IMR-90 (cell line): ENCODE measurements around the gene HCRTR2. TPM values are rescaled to one million over a fixed set of nuclear protein-coding genes. Genes with fewer than 3 reads are reported as not detected.

Source experiments
- ATAC-seq: fragments of 200-7000 bp; cut with Tn5 transposase; 2 replicates; pipeline ENCODE4 v1.9.1; 2020; ENCODE audit warnings: low read depth, mild to moderate bottlenecking, moderate library complexity
- BruUV-seq: library from RNA; stranded (reverse); fragments of 400-500 nt; replicated peaks from 2 replicates; lab custom pipeline; 2021; lab: Mats Ljungman, UMichigan
- CTCF ChIA-PET: fragments of 300-600 bp; formaldehyde crosslinking; extraction: SDS; loops from one replicate; lab custom pipeline; 2021; ENCODE audit warnings: antibody characterized with exemption; lab: Yijun Ruan, JAX
- POLR2A ChIA-PET: fragments of 300-600 bp; sonication (Branson Sonifier 250); formaldehyde crosslinking; loops from one replicate; lab custom pipeline; 2022; ENCODE audit warnings: antibody characterized with exemption; ENCODE audit not compliant: unreplicated experiment; lab: Charles Lee
- DNase-seq: peaks from one replicate; pipeline ENCODE4 v3.0.0; 2013
- H2AFZ ChIP-seq: replicated peaks from 2 replicates; pipeline ENCODE3; 2013; ENCODE audit warnings: low read length, mild to moderate bottlenecking; ENCODE audit not compliant: poor library complexity
- H2AK5ac ChIP-seq: 2 replicates; pipeline ENCODE4 v1.6.1; 2013; ENCODE audit warnings: low read depth, low read length, inconsistent platforms
- H2AK9ac ChIP-seq: replicated peaks from 2 replicates; pipeline ENCODE3; 2013; ENCODE audit warnings: mild to moderate bottlenecking, low read depth, low read length, moderate library complexity; ENCODE audit not compliant: poor library complexity
- H2BK120ac ChIP-seq: 2 replicates; pipeline ENCODE4 v1.6.1; 2013; ENCODE audit warnings: low read depth, low read length, inconsistent platforms
- H2BK15ac ChIP-seq: 3 replicates; pipeline ENCODE4 v1.6.1; 2013; ENCODE audit warnings: low read depth, low read length, inconsistent platforms
- H2BK20ac ChIP-seq: 2 replicates; pipeline ENCODE4 v1.6.1; 2013; ENCODE audit warnings: low read depth, mild to moderate bottlenecking, inconsistent platforms, low read length, moderate library complexity
- H2BK5ac ChIP-seq: 2 replicates; pipeline ENCODE4 v1.6.1; 2013; ENCODE audit warnings: mild to moderate bottlenecking, low read depth, low read length, inconsistent platforms; ENCODE audit not compliant: poor library complexity, severe bottlenecking
- H3K14ac ChIP-seq: replicated peaks from 2 replicates; pipeline ENCODE4 v1.6.1; 2013; ENCODE audit warnings: low read depth, low read length, inconsistent platforms
- H3K18ac ChIP-seq: 2 replicates; pipeline ENCODE4 v1.6.1; 2013; ENCODE audit warnings: low read depth, low read length, control low read depth
- H3K23ac ChIP-seq: 2 replicates; pipeline ENCODE4 v1.6.1; 2013; ENCODE audit warnings: low read depth, low read length, inconsistent platforms
- H3K27ac ChIP-seq: 2 replicates; pipeline ENCODE4 v1.5.1; 2013; ENCODE audit warnings: mild to moderate bottlenecking, control low read depth, low read length; ENCODE audit not compliant: insufficient read depth
- H3K27me3 ChIP-seq: 2 replicates; pipeline ENCODE4 v1.6.1; 2013; ENCODE audit warnings: low read length; ENCODE audit not compliant: control insufficient read depth, insufficient read depth
- H3K36me3 ChIP-seq: 2 replicates; pipeline ENCODE4 v1.6.1; 2013; ENCODE audit warnings: low read length, mixed read lengths; ENCODE audit not compliant: control insufficient read depth, insufficient read depth
- H3K4ac ChIP-seq: 2 replicates; pipeline ENCODE4 v1.6.1; 2013; ENCODE audit warnings: low read depth, low read length, inconsistent platforms
- H3K4me1 ChIP-seq: 2 replicates; pipeline ENCODE4 v1.6.1; 2013; ENCODE audit warnings: low read length, mixed read lengths; ENCODE audit not compliant: control insufficient read depth, insufficient read depth
- H3K4me2 ChIP-seq: 2 replicates; pipeline ENCODE4 v1.6.1; 2013; ENCODE audit warnings: low read depth, mild to moderate bottlenecking, control low read depth, low read length, moderate library complexity
- H3K4me3 ChIP-seq: 2 replicates; pipeline ENCODE4 v1.5.1; 2013; ENCODE audit warnings: low read depth, mild to moderate bottlenecking, control low read depth, low read length, moderate library complexity; ENCODE audit not compliant: insufficient read depth
- H3K56ac ChIP-seq: 2 replicates; pipeline ENCODE4 v1.6.1; 2013; ENCODE audit warnings: low read length, inconsistent platforms; ENCODE audit not compliant: insufficient read depth; ENCODE audit errors: extremely low read depth
- H3K79me1 ChIP-seq, 2 experiments: 2 replicates each; pipeline ENCODE4 v1.6.1; 2013; ENCODE audit warnings: low read length in 2 of 2, inconsistent platforms in 1 of 2, low read depth in 1 of 2
- H3K9ac ChIP-seq: 2 replicates; pipeline ENCODE4 v1.6.1; 2013; ENCODE audit warnings: low read depth, low read length, control low read depth
- H3K9me1 ChIP-seq: 2 replicates; pipeline ENCODE4 v1.6.1; 2013; ENCODE audit warnings: low read length, inconsistent platforms; ENCODE audit not compliant: insufficient read depth
- H3K9me3 ChIP-seq: 2 replicates; pipeline ENCODE4 v1.6.1; 2013; ENCODE audit warnings: low read length; ENCODE audit not compliant: control insufficient read depth, insufficient read depth
- H4K20me1 ChIP-seq: 2 replicates; pipeline ENCODE4 v1.6.1; 2013; ENCODE audit warnings: low read length, inconsistent platforms; ENCODE audit not compliant: insufficient read depth
- H4K5ac ChIP-seq: 2 replicates; pipeline ENCODE4 v1.6.1; 2013; ENCODE audit warnings: mild to moderate bottlenecking, low read depth, low read length, control low read depth
- H4K8ac ChIP-seq, 2 experiments: 2 replicates each; pipeline ENCODE4 v1.6.1; 2013; ENCODE audit warnings: low read depth in 2 of 2, low read length in 2 of 2, control low read depth in 1 of 2, inconsistent platforms in 1 of 2
- H4K91ac ChIP-seq: 2 replicates; pipeline ENCODE4 v1.6.1; 2013; ENCODE audit warnings: low read depth, low read length, inconsistent platforms; ENCODE audit not compliant: insufficient read depth
- BHLHE40 ChIP-seq: fragments of 150-350 bp; IDR thresholded peaks from 2 replicates; pipeline ENCODE4 v1.6.1; 2016; ENCODE audit warnings: mild to moderate bottlenecking, low read depth, low read length
- CEBPB ChIP-seq: IDR thresholded peaks from 2 replicates; pipeline ENCODE4 v1.6.1; 2012; ENCODE audit warnings: low read depth, low read length, improper control_type of control experiment
- CHD1 ChIP-seq: IDR thresholded peaks from 2 replicates; pipeline ENCODE4 v1.6.1; 2012; ENCODE audit warnings: low read depth, low read length, improper control_type of control experiment
- CTCF ChIP-seq: conservative IDR thresholded peaks from 2 replicates; pipeline ENCODE4 v1.5.1; 2012; ENCODE audit warnings: mild to moderate bottlenecking, low read depth, low read length, improper control_type of control experiment
- ELK1 ChIP-seq: fragments of 150-350 bp; IDR thresholded peaks from 2 replicates; pipeline ENCODE4 v1.6.1; 2016; ENCODE audit warnings: low read depth, mild to moderate bottlenecking, low read length, moderate library complexity, borderline replicate concordance
- FOS ChIP-seq: fragments of 150-350 bp; IDR thresholded peaks from 2 replicates; pipeline ENCODE4 v1.6.1; 2016; ENCODE audit warnings: low read depth, low read length
- MAFK ChIP-seq: IDR thresholded peaks from 2 replicates; pipeline ENCODE4 v1.6.1; 2012; ENCODE audit warnings: low read depth, low read length, improper control_type of control experiment
- MAZ ChIP-seq: IDR thresholded peaks from 2 replicates; pipeline ENCODE4 v1.6.1; 2012; ENCODE audit warnings: low read depth, mild to moderate bottlenecking, low read length, improper control_type of control experiment, moderate library complexity, borderline replicate concordance
- MXI1 ChIP-seq: IDR thresholded peaks from 2 replicates; pipeline ENCODE4 v1.6.1; 2012; ENCODE audit warnings: low read depth, mild to moderate bottlenecking, low read length, moderate library complexity, borderline replicate concordance
- NFE2L2 ChIP-seq: fragments of 150-350 bp; IDR thresholded peaks from 2 replicates; pipeline ENCODE4 v1.6.1; 2016; ENCODE audit warnings: low read depth, mild to moderate bottlenecking, low read length
- POLR2A ChIP-seq: IDR thresholded peaks from 2 replicates; pipeline ENCODE4 v1.6.1; 2012; ENCODE audit warnings: mild to moderate bottlenecking, low read depth, low read length
- RAD21 ChIP-seq: IDR thresholded peaks from 2 replicates; pipeline ENCODE4 v1.6.1; 2012; ENCODE audit warnings: low read length, improper control_type of control experiment
- RCOR1 ChIP-seq: IDR thresholded peaks from 2 replicates; pipeline ENCODE4 v1.6.1; 2012; ENCODE audit warnings: mild to moderate bottlenecking, low read length, improper control_type of control experiment; ENCODE audit not compliant: insufficient replicate concordance
- RFX5 ChIP-seq: IDR thresholded peaks from 2 replicates; pipeline ENCODE4 v1.8.0; 2012; ENCODE audit warnings: low read depth, mild to moderate bottlenecking, low read length, moderate library complexity
- SMC3 ChIP-seq: fragments of 150-350 bp; IDR thresholded peaks from 2 replicates; pipeline ENCODE4 v1.6.1; 2016; ENCODE audit warnings: low read depth, mild to moderate bottlenecking, antibody characterized with exemption, low read length, moderate library complexity
- USF2 ChIP-seq: fragments of 150-350 bp; IDR thresholded peaks from 2 replicates; pipeline ENCODE4 v1.6.1; 2017; ENCODE audit warnings: mild to moderate bottlenecking, antibody characterized with exemption, low read length, low read depth
- WGBS, 2 experiments: methylation state at CpG; one replicate each; pipeline versions ENCODE4 v1.1.5 to v1.1.7; 2013; ENCODE audit warnings: missing lambda C conversion rate in 2 of 2; ENCODE audit not compliant: insufficient read length in 1 of 2; ENCODE audit errors: extremely low coverage in 2 of 2; 5-methylcytosine and 5-hydroxymethylcytosine counted together
- dilution Hi-C: fragments of 300-500 bp; cut with HindIII; formaldehyde crosslinking; loops from one replicate; pipeline ENCODE4 v1.14.3; 2018; ENCODE audit warnings: low sequenced_read_pairs; ENCODE audit not compliant: unreplicated experiment
- in situ Hi-C: fragments of 300-500 bp; cut with MboI; formaldehyde crosslinking; loops from 3 replicates; pipeline ENCODE4 v1.14.3; 2019; ENCODE audit warnings: low sequenced_read_pairs, inconsistent platforms, mixed read lengths
- intact Hi-C: fragments of 100-400 bp; cut with micrococcal nuclease; formaldehyde crosslinking; loops from 2 replicates; pipeline ENCODE4 v1.10.0; 2022
- polyA plus RNA-seq, 3 experiments: library from polyadenylated mRNA; depleted of rRNA; stranded (reverse); fragments of >200 nt; gene quantifications; 2 replicates each; pipeline ENCODE4 v1.2.3, GENCODE V29; 2012; ENCODE audit warnings: low replicate concordance in 1 of 3
- total RNA-seq: library from RNA; depleted of rRNA; stranded (reverse); fragments of >200 nt; gene quantifications from 2 replicates; pipeline ENCODE4 v1.2.3, GENCODE V29; 2012

The HCRTR2 gene
- total and polyA plus RNA-seq, 2 of the 4 experiments (the other 2 are of a cell fraction), result not detected

- Histone ChIP-seq H4K20me1 (no peaks in the 10 kb centered on the region), H3K4ac (no peak overlapping the region), H3K9me3 (no peaks in the 10 kb centered on the region), H2BK20ac (no peak overlapping the region), H2BK15ac (no peak overlapping the region), H3K4me2 (no peak overlapping the region), H2AK5ac (no peak overlapping the region), H2BK120ac (no peak overlapping the region), H3K79me1 (no peaks in the 10 kb centered on the region), H4K91ac (no peak overlapping the region), H3K14ac (no peak overlapping the region), H3K18ac (no peak overlapping the region), H3K9ac (no peak overlapping the region), H4K8ac (no peak overlapping the region), H3K4me1 (no peaks in the 10 kb centered on the region), H3K36me3 (no peaks in the 10 kb centered on the region), H3K27ac (no peak overlapping the region), H2BK5ac (no peak overlapping the region), H3K27me3 (no peaks in the 10 kb centered on the region; the same call in 1 of the 2 replicates), H2AFZ (no peak overlapping the region), H3K9me1 (no peaks in the 10 kb centered on the region), H4K5ac (no peak overlapping the region), H2AK9ac (no peak overlapping the region), H3K4me3 (no peak overlapping the region), H3K23ac (no peak overlapping the region), H3K56ac (no peak overlapping the region)
- CTCF ChIA-PET, result no interaction called here
- dilution Hi-C loops (no loop called here), intact Hi-C loops (no loop called here), in situ Hi-C loops (no loop called here)
- DNase-seq (no peak), ATAC-seq (no peak)
- POLR2A ChIA-PET, result no interaction called here
- no peak for TF ChIP-seq MAZ
- TF ChIP-seq RFX5, result no peak
- no peak for TF ChIP-seq USF2
- no peak for TF ChIP-seq SMC3
- no peak for TF ChIP-seq MXI1
- TF ChIP-seq FOS, result no peak
- TF ChIP-seq MAFK, result no peak
- TF ChIP-seq CHD1, result no peak
- TF ChIP-seq RAD21, result no peak
- no peak for TF ChIP-seq POLR2A
- TF ChIP-seq CEBPB, result no peak
- no peak for TF ChIP-seq RCOR1
- no peak for TF ChIP-seq ELK1
- no peak for TF ChIP-seq BHLHE40
- TF ChIP-seq CTCF, result no peak
- no peak for TF ChIP-seq NFE2L2
- 100% methylated on average over 1 of the region's 2 CpGs; no CpG with 5 or more reads in 1 of the 2 experiments for WGBS, 2 experiments
- no TSS peak for BruUV-seq
These were observed 53.5 kb downstream of the HCRTR2 start for GRCh38 chr6:55227862-55228261.
